ENCODE results near the gene VSIG10L. TPM values are rescaled to one million over a fixed set of nuclear protein-coding genes. Genes with fewer than 3 reads are reported as not detected.

The VSIG10L gene
- total RNA-seq, 1 donor from 2014 or later, result 5.9 TPM

- DNase-seq (ENCODE audit: extremely low spot score, unreplicated experiment), result no peak
- H3K4me1 Mint-ChIP-seq (ENCODE audit: unreplicated experiment), result peaks cover 7% of the 10 kb centered on the region
- H3K27ac Mint-ChIP-seq, result no peak overlapping the region
- no peaks in the 10 kb centered on the region for H3K9me3 Mint-ChIP-seq
- no peak overlapping the region for H3K4me3 Mint-ChIP-seq
- no peaks in the 10 kb centered on the region for H3K36me3 Mint-ChIP-seq
- TF ChIP-seq, protein P1, sequence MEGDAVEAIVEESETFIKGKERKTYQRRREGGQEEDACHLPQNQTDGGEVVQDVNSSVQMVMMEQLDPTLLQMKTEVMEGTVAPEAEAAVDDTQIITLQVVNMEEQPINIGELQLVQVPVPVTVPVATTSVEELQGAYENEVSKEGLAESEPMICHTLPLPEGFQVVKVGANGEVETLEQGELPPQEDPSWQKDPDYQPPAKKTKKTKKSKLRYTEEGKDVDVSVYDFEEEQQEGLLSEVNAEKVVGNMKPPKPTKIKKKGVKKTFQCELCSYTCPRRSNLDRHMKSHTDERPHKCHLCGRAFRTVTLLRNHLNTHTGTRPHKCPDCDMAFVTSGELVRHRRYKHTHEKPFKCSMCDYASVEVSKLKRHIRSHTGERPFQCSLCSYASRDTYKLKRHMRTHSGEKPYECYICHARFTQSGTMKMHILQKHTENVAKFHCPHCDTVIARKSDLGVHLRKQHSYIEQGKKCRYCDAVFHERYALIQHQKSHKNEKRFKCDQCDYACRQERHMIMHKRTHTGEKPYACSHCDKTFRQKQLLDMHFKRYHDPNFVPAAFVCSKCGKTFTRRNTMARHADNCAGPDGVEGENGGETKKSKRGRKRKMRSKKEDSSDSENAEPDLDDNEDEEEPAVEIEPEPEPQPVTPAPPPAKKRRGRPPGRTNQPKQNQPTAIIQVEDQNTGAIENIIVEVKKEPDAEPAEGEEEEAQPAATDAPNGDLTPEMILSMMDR (conservative IDR thresholded peaks at IDR 0.05), result no peak
- H3K27me3 Mint-ChIP-seq, result peaks cover 3% of the 10 kb centered on the region
Observed at GRCh38 chr19:51372021-51372648, 30.2 kb upstream of the VSIG10L start.

GRCh38 chr19:51371186-51371690 lies 29.3 kb upstream of the VSIG10L start:
- Mint-ChIP-seq H3K27ac (no peak overlapping the region), H3K27me3 (peaks cover 3% of the 10 kb centered on the region), H3K9me3 (no peaks in the 10 kb centered on the region), H3K4me3 (no peak overlapping the region), H3K36me3 (no peaks in the 10 kb centered on the region), H3K4me1 (ENCODE audit: unreplicated experiment) (peaks cover 7% of the 10 kb centered on the region)
- TF ChIP-seq, protein P1 (conservative IDR thresholded peaks at IDR 0.05), result no peak
- no peak for DNase-seq (ENCODE audit: extremely low spot score, unreplicated experiment)

GRCh38 chr19:51370230-51370629 lies 28.3 kb upstream of the VSIG10L start:
- H3K4me3 Mint-ChIP-seq, result peak overlapping the region; percentile 71

GRCh38 chr19:51368366-51369282 lies 26.7 kb upstream of the VSIG10L start, which contains the start of gene CLDND2:
Gene CLDND2, minus strand, starts transcription at chr19:51369003. Its CDS starts 426 bp downstream, at chr19:51368577.
- TF ChIP-seq, protein P1 (conservative IDR thresholded peaks at IDR 0.05), result no peak
- no peaks in the 10 kb centered on the region for H3K9me3 Mint-ChIP-seq
- peak within 1 kb of the TSS; percentile 100 for H3K27ac Mint-ChIP-seq
- DNase-seq (ENCODE audit: extremely low spot score, unreplicated experiment), result no peak
- no peaks in the 10 kb centered on the region for H3K36me3 Mint-ChIP-seq
- H3K4me1 Mint-ChIP-seq (ENCODE audit: unreplicated experiment), result peaks cover 17% of the 10 kb centered on the region
- H3K27me3 Mint-ChIP-seq, result peaks cover 3% of the 10 kb centered on the region
- peak within 1 kb of the TSS; percentile 98 for H3K4me3 Mint-ChIP-seq

More at GRCh38 chr19:51370230-51370629, 28.3 kb upstream of the VSIG10L start:
- H3K4me1 Mint-ChIP-seq (ENCODE audit: unreplicated experiment), result peaks cover 7% of the 10 kb centered on the region
- H3K36me3 Mint-ChIP-seq, result no peaks in the 10 kb centered on the region
- TF ChIP-seq, protein P1 (conservative IDR thresholded peaks at IDR 0.05), result no peak
- no peak for DNase-seq (ENCODE audit: extremely low spot score, unreplicated experiment)
- H3K27me3 Mint-ChIP-seq, result peaks cover 3% of the 10 kb centered on the region
- H3K9me3 Mint-ChIP-seq, result no peaks in the 10 kb centered on the region
- no peak overlapping the region for H3K27ac Mint-ChIP-seq

GRCh38 chr19:51367565-51368365 lies 25.8 kb upstream of the VSIG10L start:
- TF ChIP-seq, protein P1 (conservative IDR thresholded peaks at IDR 0.05), result no peak
- Mint-ChIP-seq H3K36me3 (no peaks in the 10 kb centered on the region), H3K4me1 (ENCODE audit: unreplicated experiment) (peaks cover 22% of the 10 kb centered on the region), H3K27me3 (peaks cover 3% of the 10 kb centered on the region), H3K27ac (peak overlapping the region; percentile 100), H3K4me3 (peak overlapping the region; percentile 98), H3K9me3 (no peaks in the 10 kb centered on the region)
- peak; percentile 99 for DNase-seq (ENCODE audit: extremely low spot score, unreplicated experiment)

Data from type B pancreatic cell (in vitro differentiated cells).